Activated CD4-positive, alpha-beta T cell treated with anti-CD3 and anti-CD28 coated beads for 36 hours (primary cell): ENCODE data around the gene GPR12. TPM values are rescaled to one million over a fixed set of nuclear protein-coding genes. Genes with fewer than 3 reads are reported as not detected.

Experiments used
- ATAC-seq: fragments of 200-7000 bp; cut with Tn5 transposase; one replicate; pipeline ENCODE4 v1.10.0; 2021; ENCODE audit warnings: mild to moderate bottlenecking, moderate library complexity
- CTCF ChIA-PET: fragments of 350-600 bp; sonication (Branson Sonifier 250); formaldehyde crosslinking; loops from one replicate; lab custom pipeline; 2021; ENCODE audit warnings: antibody characterized with exemption; lab: Charles Lee
- POLR2A ChIA-PET: fragments of 350-600 bp; sonication (Branson Sonifier 250); formaldehyde crosslinking; loops from one replicate; lab custom pipeline; 2021; ENCODE audit warnings: antibody characterized with exemption, inconsistent platforms; lab: Charles Lee
- DNase-seq: peaks from one replicate; pipeline ENCODE4 v3.0.0-alpha.2; 2020
- H3K27ac Mint-ChIP-seq: one replicate; pipeline ENCODE4 v1.8.0; 2021; ENCODE audit warnings: mixed read lengths
- H3K27me3 Mint-ChIP-seq: one replicate; pipeline ENCODE4 v1.8.0; 2021; ENCODE audit warnings: mixed read lengths
- H3K36me3 Mint-ChIP-seq: one replicate; pipeline ENCODE4 v1.8.0; 2021; ENCODE audit warnings: low read depth, mixed read lengths
- H3K4me1 Mint-ChIP-seq: one replicate; pipeline ENCODE4 v1.8.0; 2021; ENCODE audit warnings: mixed read lengths
- H3K4me3 Mint-ChIP-seq: one replicate; pipeline ENCODE4 v1.8.0; 2021; ENCODE audit warnings: mild to moderate bottlenecking, moderate library complexity, mixed read lengths
- H3K9me3 Mint-ChIP-seq: one replicate; pipeline ENCODE4 v1.8.0; 2021; ENCODE audit warnings: low read depth, mixed read lengths
- intact Hi-C, 2 experiments: fragments of 100-400 bp; cut with DNase I in 1 of 2; cut with micrococcal nuclease in 1 of 2; formaldehyde crosslinking; loops; one replicate each; pipeline versions ENCODE4 v1.14.2 to v1.15.1; 2022 to 2024; cut with DNase I, micrococcal nuclease
- total RNA-seq, 2 experiments: library from RNA; stranded (reverse); gene quantifications; one replicate each; pipeline ENCODE4 v1.2.3, GENCODE V29; 2021

The GPR12 gene
- total RNA-seq, 2 experiments from 2014 or later: not detected

- H3K27me3 Mint-ChIP-seq: no peaks in the 10 kb centered on the region
- peaks cover 18% of the 10 kb centered on the region for H3K4me1 Mint-ChIP-seq
- POLR2A ChIA-PET: no interaction called here
- CTCF ChIA-PET: interaction anchor here (1.3 kb wide), 1 partner anchor 18 kb away, joined by 3 read pairs; no protein-coding TSS in a partner anchor
- H3K4me3 Mint-ChIP-seq: no peak overlapping the region
- H3K36me3 Mint-ChIP-seq: no peaks in the 10 kb centered on the region
- H3K9me3 Mint-ChIP-seq: peaks cover 5% of the 10 kb centered on the region
- DNase-seq: no peak
- no peak for ATAC-seq
- no peak overlapping the region for H3K27ac Mint-ChIP-seq
- intact Hi-C loops: no loop called here
These were observed 43.6 kb downstream of the GPR12 start for GRCh38 chr13:26716984-26717383.

GRCh38 chr13:26713341-26713740, 47.2 kb downstream of the GPR12 start:
- peaks cover 5% of the 10 kb centered on the region for H3K9me3 Mint-ChIP-seq
- no peak for DNase-seq
- CTCF ChIA-PET: interaction anchor here (0.6 to 0.9 kb wide), 2 partner anchors 218 to 1003 kb away, joined by 3 to 4 read pairs; no protein-coding TSS in a partner anchor
- H3K36me3 Mint-ChIP-seq: no peaks in the 10 kb centered on the region
- no peak overlapping the region for H3K27ac Mint-ChIP-seq
- no peak overlapping the region for H3K4me3 Mint-ChIP-seq
- POLR2A ChIA-PET: no interaction called here
- no peaks in the 10 kb centered on the region for H3K27me3 Mint-ChIP-seq
- intact Hi-C loops: no loop called here
- H3K4me1 Mint-ChIP-seq: no peaks in the 10 kb centered on the region
- ATAC-seq: no peak

GRCh38 chr13:26711211-26711610, 49.4 kb downstream of the GPR12 start:
- intact Hi-C loops: no loop called here
- Mint-ChIP-seq H3K4me1 (no peaks in the 10 kb centered on the region), H3K9me3 (peaks cover 5% of the 10 kb centered on the region), H3K36me3 (no peaks in the 10 kb centered on the region), H3K27ac (no peak overlapping the region), H3K4me3 (no peak overlapping the region), H3K27me3 (no peaks in the 10 kb centered on the region)
- POLR2A ChIA-PET: no interaction called here
- DNase-seq: no peak
- ATAC-seq: no peak
- CTCF ChIA-PET: interaction anchor here (0.7 to 1.6 kb wide), 4 partner anchors 13 to 957 kb away, joined by 3 to 8 read pairs (median 4); no protein-coding TSS in a partner anchor

- intact Hi-C loops: no loop called here
- ChIA-PET CTCF (interaction anchor here (0.7 to 1.6 kb wide), 3 partner anchors 12 to 104 kb away, joined by 3 to 6 read pairs (median 3); no protein-coding TSS in a partner anchor), POLR2A (no interaction called here)
- no peaks in the 10 kb centered on the region for H3K36me3 Mint-ChIP-seq
- no peak overlapping the region for H3K4me3 Mint-ChIP-seq
- no peaks in the 10 kb centered on the region for H3K27me3 Mint-ChIP-seq
- H3K9me3 Mint-ChIP-seq: peaks cover 5% of the 10 kb centered on the region
- H3K27ac Mint-ChIP-seq: no peak overlapping the region
- no peaks in the 10 kb centered on the region for H3K4me1 Mint-ChIP-seq
- no peak for DNase-seq
- ATAC-seq: no peak
These were observed 50.4 kb downstream of the GPR12 start for GRCh38 chr13:26710166-26710565.

DNA sequence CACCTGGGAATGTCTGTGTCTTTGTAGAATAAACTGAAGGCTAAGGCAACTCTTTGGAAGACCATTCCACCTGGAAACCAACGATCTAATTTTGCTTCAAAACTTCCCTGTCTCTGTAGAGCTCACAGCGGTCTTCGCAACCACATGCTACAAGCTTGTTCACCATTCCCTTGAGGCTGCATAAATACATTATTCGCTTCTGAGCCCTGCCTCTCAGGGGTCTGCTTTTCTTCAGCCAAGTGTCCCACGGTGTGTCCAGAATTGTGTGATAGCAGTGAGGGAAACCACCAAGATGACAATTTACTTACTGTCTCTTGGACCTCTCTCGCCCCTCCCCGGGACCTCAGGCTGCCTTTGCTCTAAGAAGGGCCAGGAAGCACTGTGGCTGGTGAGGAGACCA, 51.1 kb downstream of the GPR12 start:
- Mint-ChIP-seq H3K9me3 (peaks cover 5% of the 10 kb centered on the region), H3K36me3 (no peaks in the 10 kb centered on the region), H3K4me3 (no peak overlapping the region), H3K27ac (no peak overlapping the region), H3K27me3 (no peaks in the 10 kb centered on the region), H3K4me1 (no peaks in the 10 kb centered on the region)
- intact Hi-C loops: loop anchor here (5.0 kb wide), 2 partner anchors 78 to 223 kb away; no protein-coding TSS in a partner anchor
- POLR2A ChIA-PET: no interaction called here
- ATAC-seq: no peak
- CTCF ChIA-PET: no interaction called here
- no peak for DNase-seq

DNA sequence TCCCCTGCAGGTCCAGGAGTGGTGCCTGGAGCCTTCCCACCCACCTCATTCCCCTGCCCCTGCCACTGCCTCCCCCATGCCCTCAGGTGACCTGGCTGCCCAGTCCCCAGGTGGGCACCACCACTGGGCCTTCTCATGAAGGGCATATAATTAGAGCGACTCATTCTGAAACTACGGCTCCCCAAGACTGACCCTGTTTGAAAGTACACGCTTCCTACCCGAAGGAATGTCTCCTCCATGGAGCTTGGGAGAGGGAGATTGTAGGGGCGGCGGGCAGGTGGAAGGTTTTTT, 52.6 kb downstream of the GPR12 start:
- intact Hi-C loops: loop anchor here (5.0 kb wide), 2 partner anchors 79 to 224 kb away; no protein-coding TSS in a partner anchor
- peaks cover 5% of the 10 kb centered on the region for H3K9me3 Mint-ChIP-seq
- no peak for DNase-seq
- no peaks in the 10 kb centered on the region for H3K27me3 Mint-ChIP-seq
- no peaks in the 10 kb centered on the region for H3K36me3 Mint-ChIP-seq
- H3K27ac Mint-ChIP-seq: no peak overlapping the region
- ATAC-seq: no peak
- ChIA-PET CTCF (interaction anchor here (0.8 to 3.4 kb wide), 4 partner anchors 11 to 505 kb away, joined by 3 to 15 read pairs (median 4); no protein-coding TSS in a partner anchor), POLR2A (no interaction called here)
- no peak overlapping the region for H3K4me3 Mint-ChIP-seq
- no peaks in the 10 kb centered on the region for H3K4me1 Mint-ChIP-seq

DNA sequence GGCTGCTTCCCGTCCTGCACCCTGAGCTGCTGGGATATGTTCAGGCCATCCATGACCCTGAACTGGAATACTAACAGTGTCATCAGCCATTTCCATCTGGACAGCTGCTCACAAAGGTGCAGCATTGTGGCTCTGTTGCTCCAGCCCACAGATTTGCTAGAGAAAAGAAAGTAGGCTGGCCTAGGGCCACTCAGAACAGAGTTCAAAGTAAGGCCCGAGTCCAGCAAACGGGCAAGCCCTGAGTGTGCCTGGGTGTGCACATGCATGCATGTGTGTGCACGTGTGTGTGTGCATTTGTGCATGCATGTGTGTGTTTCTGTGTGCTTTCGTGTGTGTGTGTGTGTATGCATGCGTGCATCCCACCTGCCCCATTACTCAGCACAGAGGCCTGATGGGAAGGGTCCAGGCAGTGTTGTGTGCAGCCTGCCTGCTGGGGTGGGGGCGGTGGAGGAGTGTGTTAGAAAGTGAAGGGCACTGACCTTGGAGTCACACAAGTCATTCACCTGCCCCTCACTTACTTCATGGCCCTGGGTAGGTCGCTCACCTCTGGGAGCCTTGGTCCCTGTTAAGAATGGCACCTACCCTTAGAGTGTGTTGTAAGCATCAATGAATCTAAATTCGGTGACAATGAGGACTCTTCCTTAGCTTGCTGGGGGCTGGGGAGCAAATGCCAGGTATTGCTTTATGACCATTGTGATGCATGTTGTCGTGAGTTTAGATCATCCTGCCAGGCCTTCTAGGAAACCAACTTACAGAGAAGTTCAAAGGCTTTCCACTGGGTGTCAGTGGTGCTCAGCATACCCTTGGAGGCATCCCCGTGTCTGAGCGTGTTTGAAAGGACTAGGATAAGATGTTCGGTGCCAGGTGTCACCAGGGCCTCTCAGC, 53.2 kb downstream of the GPR12 start:
- H3K4me1 Mint-ChIP-seq: no peaks in the 10 kb centered on the region
- ATAC-seq (peak; percentile 85), DNase-seq (peak; percentile 63)
- intact Hi-C loops: loop anchor here (1.0 to 5.0 kb wide), 4 partner anchors 80 to 225 kb away; no protein-coding TSS in a partner anchor
- POLR2A ChIA-PET: no interaction called here
- no peak overlapping the region for H3K27ac Mint-ChIP-seq
- H3K4me3 Mint-ChIP-seq: no peak overlapping the region
- no peaks in the 10 kb centered on the region for H3K36me3 Mint-ChIP-seq
- H3K9me3 Mint-ChIP-seq: no peaks in the 10 kb centered on the region
- CTCF ChIA-PET: interaction anchor here (0.6 to 3.4 kb wide), 7 partner anchors 12 to 504 kb away, joined by 3 to 15 read pairs (median 4); no protein-coding TSS in a partner anchor
- H3K27me3 Mint-ChIP-seq: no peaks in the 10 kb centered on the region

GRCh38 chr13:26706381-26706780, 54.2 kb downstream of the GPR12 start:
- DNase-seq: no peak
- Mint-ChIP-seq H3K9me3 (no peaks in the 10 kb centered on the region), H3K27me3 (no peaks in the 10 kb centered on the region), H3K27ac (no peak overlapping the region), H3K4me3 (no peak overlapping the region), H3K4me1 (no peaks in the 10 kb centered on the region), H3K36me3 (no peaks in the 10 kb centered on the region)
- POLR2A ChIA-PET: no interaction called here
- no peak for ATAC-seq
- intact Hi-C loops: loop anchor here (5.0 kb wide), 2 partner anchors 81 to 226 kb away; no protein-coding TSS in a partner anchor
- CTCF ChIA-PET: interaction anchor here (0.8 to 3.4 kb wide), 4 partner anchors 14 to 209 kb away, joined by 3 to 15 read pairs (median 4); no protein-coding TSS in a partner anchor

DNA sequence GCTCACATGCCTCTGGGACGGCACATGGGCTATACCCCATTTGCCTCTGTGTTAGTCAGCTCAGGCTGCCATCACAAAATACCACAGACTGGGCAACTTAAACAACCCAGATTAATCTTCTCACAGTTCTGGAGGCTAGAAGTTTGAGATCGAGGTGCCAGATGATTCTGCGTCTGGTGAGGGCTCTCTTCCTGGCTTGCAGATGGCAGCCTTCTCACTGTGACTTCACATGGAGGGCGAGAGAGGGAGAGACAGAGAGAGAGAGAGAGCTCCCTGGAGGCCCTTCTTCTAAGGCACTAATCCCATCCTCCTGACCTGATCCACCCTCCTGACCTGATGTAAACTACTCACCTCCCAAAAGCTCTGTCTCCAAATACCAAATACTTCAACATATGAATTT, 55.0 kb downstream of the GPR12 start:
- Mint-ChIP-seq H3K9me3 (no peaks in the 10 kb centered on the region), H3K27ac (no peak overlapping the region), H3K27me3 (no peaks in the 10 kb centered on the region), H3K36me3 (no peaks in the 10 kb centered on the region), H3K4me3 (no peak overlapping the region), H3K4me1 (no peaks in the 10 kb centered on the region)
- no peak for DNase-seq
- CTCF ChIA-PET: interaction anchor here (0.6 to 3.4 kb wide), 4 partner anchors 161 to 210 kb away, joined by 3 to 15 read pairs (median 3); no protein-coding TSS in a partner anchor
- POLR2A ChIA-PET: no interaction called here
- ATAC-seq: no peak
- intact Hi-C loops: loop anchor here (5.0 kb wide), 2 partner anchors 82 to 227 kb away; no protein-coding TSS in a partner anchor
